Adrenal gland (tissue), 5 donors: ENCODE data around the gene SLC47A2.

Source experiments
- CTCF ChIP-seq, 6 experiments: fragments of 450-650 bp in 4 of 6; fragments of 200-600 bp in 2 of 6; sonication (generic) in 1 of 6; IDR thresholded peaks; 1 replicate in 5 of 6; 2 replicates in 1 of 6; pipeline versions ENCODE4 v1.5.1 to v1.8.0; 2016 to 2021; ENCODE audit warnings: antibody characterized with exemption in 6 of 6, mild to moderate bottlenecking in 2 of 6, moderate library complexity in 1 of 6
- POLR2A ChIP-seq, 2 donors: fragments of 450-650 bp; IDR thresholded peaks; one replicate each; pipeline ENCODE4 v1.6.1; 2017; ENCODE audit warnings: antibody characterized with exemption in 2 of 2, mild to moderate bottlenecking in 2 of 2, moderate library complexity in 1 of 2
- donor health status: DM: no; HTN: no; CAD: no.

GRCh38 chr17:19664821-19665181 lies 51.6 kb downstream of the SLC47A2 start:
- TF ChIP-seq POLR2A (IDR thresholded peaks at IDR 0.05) (no peak), CTCF (IDR thresholded peaks at IDR 0.05) (no peak)
